Esophagus squamous epithelium (tissue), 4 donors: ENCODE results near the gene TUBA1C.

Experiments
- CTCF ChIP-seq, 6 experiments: fragments of 450-650 bp in 4 of 6; fragments of 200-600 bp in 2 of 6; sonication (generic) in 2 of 6; IDR thresholded peaks; one replicate each; pipeline ENCODE4 v1.5.1; 2016 to 2019; ENCODE audit warnings: antibody characterized with exemption in 6 of 6, mild to moderate bottlenecking in 4 of 6, moderate library complexity in 4 of 6
- POLR2A ChIP-seq, 4 donors: fragments of 450-650 bp; IDR thresholded peaks; one replicate each; pipeline ENCODE4 v1.6.1; 2017; ENCODE audit warnings: antibody characterized with exemption in 4 of 4, mild to moderate bottlenecking in 4 of 4, moderate library complexity in 3 of 4

- TF ChIP-seq CTCF (IDR thresholded peaks at IDR 0.05) (no peak), POLR2A (IDR thresholded peaks at IDR 0.05) (no peak)
Observed at GRCh38 chr12:49251357-49251756, 13.5 kb upstream of the TUBA1C start.
